Measurements from ENCODE around the gene LGALS3BP. TPM values are rescaled to one million over a fixed set of nuclear protein-coding genes. Genes with fewer than 3 reads are reported as not detected.

LGALS3BP gene
- total RNA-seq, 1 experiment from 2014 or later: 389 TPM

- TF ChIP-seq CTCF (IDR thresholded peaks at IDR 0.05 in 2 of 3, conservative IDR thresholded peaks at IDR 0.05 in 1 of 3; ENCODE audit: borderline replicate concordance in 1 of 3, insufficient read depth in 1 of 3, low read depth in 2 of 3, low read length in 2 of 3) (peak; percentile 48 to 61 (median 60); a peak in 5 of 6 replicates), ZFX (IDR thresholded peaks at IDR 0.05) (no peak)
- H3K4me2 ChIP-seq (ENCODE audit: low read length): peak overlapping the region; percentile 92
These were observed 49.0 kb upstream of the LGALS3BP start for GRCh38 chr17:79028496-79029326.

GRCh38 chr17:79027925-79028491 lies 48.3 kb upstream of the LGALS3BP start:
- BruUV-seq (replicated peaks): no TSS peak
- ChIA-PET POLR2A (no interaction called here), RAD21 (ENCODE audit: low non-redundant PET in 1 of 2, low total read pairs in 2 of 2, uncharacterized antibody in 2 of 2, unreplicated experiment in 2 of 2) (interaction anchor here in 1 of 2 experiments (1.2 kb wide), 1 partner anchor 14 kb away, joined by 4 read pairs; no protein-coding TSS in a partner anchor), CTCF (interaction anchor here (0.9 to 5.0 kb wide), 12 partner anchors 8 to 365 kb away, joined by 3 to 44 read pairs (median 4); partner anchors contain the start of genes CANT1 and ENGASE)
- H3K79me2 ChIP-seq (ENCODE audit: insufficient read depth, low read length): no peaks in the 10 kb centered on the region
- intact Hi-C loops (cut with micrococcal nuclease): loop anchor here (2.0 kb wide), 1 partner anchor 15 kb away; no protein-coding TSS in a partner anchor
- DNase-seq (ENCODE audit: low read depth, low spot score) (no peak), ATAC-seq (no peak)
- peak overlapping the region; percentile 40; the same call in 1 of the 2 replicates for H3K27ac ChIP-seq (ENCODE audit: low read depth, low read length)
- H2AFZ ChIP-seq (ENCODE audit: low read depth, low read length, poor library complexity, severe bottlenecking): peak overlapping the region; percentile 33
- peaks cover 45 to 59% of the 10 kb centered on the region in 2 experiments for H3K4me1 ChIP-seq (ENCODE audit: control insufficient read depth in 1 of 2, insufficient read depth in 2 of 2, low read length in 2 of 2)
- no peaks in the 10 kb centered on the region for H3K36me3 ChIP-seq (ENCODE audit: control insufficient read depth in 1 of 2, insufficient read depth in 2 of 2, low read length in 2 of 2)
- H3K4me2 ChIP-seq (ENCODE audit: low read length): peak overlapping the region; percentile 92
- no peaks in the 10 kb centered on the region for H3K9me3 ChIP-seq (ENCODE audit: control insufficient read depth in 1 of 2, insufficient read depth in 1 of 2, low read depth in 1 of 2, low read length in 2 of 2)
- H4K20me1 ChIP-seq (ENCODE audit: insufficient read depth): no peaks in the 10 kb centered on the region
- no peaks in the 10 kb centered on the region for H3K27me3 ChIP-seq (ENCODE audit: insufficient read depth, low read length)
- H3K4me3 ChIP-seq (replicated peaks in 1 of 2; ENCODE audit: low read depth in 1 of 2, low read length in 2 of 2): peak overlapping the region in 1 of 2 experiments; percentile 56; a peak in 1 of 4 replicates
- H3K9ac ChIP-seq (ENCODE audit: low read length): peak overlapping the region; percentile 53
- H3K9me2 ChIP-seq (ENCODE audit: insufficient read depth): no peaks in the 10 kb centered on the region
- no peak for TF ChIP-seq ZFX (IDR thresholded peaks at IDR 0.05)
- no peak for TF ChIP-seq ZBTB33 (IDR thresholded peaks at IDR 0.05; ENCODE audit: extremely low read depth, insufficient replicate concordance, low read length)
- no peak for TF ChIP-seq CTCF (IDR thresholded peaks at IDR 0.05 in 2 of 3, conservative IDR thresholded peaks at IDR 0.05 in 1 of 3; ENCODE audit: borderline replicate concordance in 1 of 3, insufficient read depth in 1 of 3, low read depth in 2 of 3, low read length in 2 of 3)
- no peak for TF ChIP-seq CBX3 (IDR thresholded peaks at IDR 0.05; ENCODE audit: low read depth)
- no peak for TF ChIP-seq SRF (IDR thresholded peaks at IDR 0.05; ENCODE audit: low read depth)

More at GRCh38 chr17:79028496-79029326, 49.0 kb upstream of the LGALS3BP start:
- RAD21 ChIA-PET (ENCODE audit: low non-redundant PET in 1 of 2, low total read pairs in 2 of 2, uncharacterized antibody in 2 of 2, unreplicated experiment in 2 of 2): interaction anchor here in 1 of 2 experiments (1.2 kb wide), 1 partner anchor 14 kb away, joined by 4 read pairs; no protein-coding TSS in a partner anchor
- intact Hi-C loops (cut with micrococcal nuclease): no loop called here
- POLR2A ChIA-PET: no interaction called here
- H3K27ac ChIP-seq (ENCODE audit: low read depth, low read length): peak overlapping the region; percentile 40; the same call in 1 of the 2 replicates
- no peaks in the 10 kb centered on the region for H3K79me2 ChIP-seq (ENCODE audit: insufficient read depth, low read length)
- no peaks in the 10 kb centered on the region for H3K9me3 ChIP-seq (ENCODE audit: control insufficient read depth in 1 of 2, insufficient read depth in 1 of 2, low read depth in 1 of 2, low read length in 2 of 2)
- DNase-seq (ENCODE audit: low read depth, low spot score) (no peak), ATAC-seq (peak; percentile 26)
- no peaks in the 10 kb centered on the region for H3K36me3 ChIP-seq (ENCODE audit: control insufficient read depth in 1 of 2, insufficient read depth in 2 of 2, low read length in 2 of 2)
- H3K4me1 ChIP-seq (ENCODE audit: control insufficient read depth in 1 of 2, insufficient read depth in 2 of 2, low read length in 2 of 2): peaks cover 45 to 56% of the 10 kb centered on the region in 2 experiments
- no peaks in the 10 kb centered on the region for H3K9me2 ChIP-seq (ENCODE audit: insufficient read depth)
- H4K20me1 ChIP-seq (ENCODE audit: insufficient read depth): no peaks in the 10 kb centered on the region
- no TSS peak for BruUV-seq (replicated peaks)
- no peak overlapping the region for H3K4me3 ChIP-seq (replicated peaks in 1 of 2; ENCODE audit: low read depth in 1 of 2, low read length in 2 of 2)
- H3K27me3 ChIP-seq (ENCODE audit: insufficient read depth, low read length): no peaks in the 10 kb centered on the region
- CTCF ChIA-PET: interaction anchor here (0.9 to 5.0 kb wide), 11 partner anchors 8 to 365 kb away, joined by 3 to 44 read pairs (median 4); partner anchors contain the start of gene ENGASE
- H2AFZ ChIP-seq (ENCODE audit: low read depth, low read length, poor library complexity, severe bottlenecking): no peak overlapping the region
- peak overlapping the region; percentile 53; the same call in 1 of the 2 replicates for H3K9ac ChIP-seq (ENCODE audit: low read length)
